ENCODE data around the gene PLA2G4A. TPM values are rescaled to one million over a fixed set of nuclear protein-coding genes. Genes with fewer than 3 reads are reported as not detected.

The PLA2G4A gene
- total RNA-seq, 1 experiment from 2014 or later = 2.0 TPM

DNA sequence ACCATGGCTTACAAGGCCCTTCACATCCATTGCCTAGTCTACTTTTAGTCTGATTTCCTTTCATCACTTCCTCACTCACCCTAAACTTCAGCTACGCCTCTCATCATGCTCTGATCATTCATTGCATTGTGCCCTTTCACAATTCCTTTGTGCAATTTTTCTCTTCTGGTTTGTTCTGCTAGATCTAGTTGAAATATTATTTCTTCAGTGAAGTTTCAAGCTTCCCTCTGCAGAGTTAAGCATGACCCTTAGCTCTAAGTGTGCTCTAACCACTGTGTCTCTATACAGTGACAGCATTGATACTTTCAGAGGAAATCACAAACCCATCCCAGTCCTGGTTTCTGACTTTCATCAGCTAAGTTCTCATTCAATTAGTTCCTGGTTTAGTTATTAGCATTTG, 166.1 kb downstream of the PLA2G4A start:
- CTCF ChIA-PET = no interaction called here
- TF ChIP-seq, protein P1, sequence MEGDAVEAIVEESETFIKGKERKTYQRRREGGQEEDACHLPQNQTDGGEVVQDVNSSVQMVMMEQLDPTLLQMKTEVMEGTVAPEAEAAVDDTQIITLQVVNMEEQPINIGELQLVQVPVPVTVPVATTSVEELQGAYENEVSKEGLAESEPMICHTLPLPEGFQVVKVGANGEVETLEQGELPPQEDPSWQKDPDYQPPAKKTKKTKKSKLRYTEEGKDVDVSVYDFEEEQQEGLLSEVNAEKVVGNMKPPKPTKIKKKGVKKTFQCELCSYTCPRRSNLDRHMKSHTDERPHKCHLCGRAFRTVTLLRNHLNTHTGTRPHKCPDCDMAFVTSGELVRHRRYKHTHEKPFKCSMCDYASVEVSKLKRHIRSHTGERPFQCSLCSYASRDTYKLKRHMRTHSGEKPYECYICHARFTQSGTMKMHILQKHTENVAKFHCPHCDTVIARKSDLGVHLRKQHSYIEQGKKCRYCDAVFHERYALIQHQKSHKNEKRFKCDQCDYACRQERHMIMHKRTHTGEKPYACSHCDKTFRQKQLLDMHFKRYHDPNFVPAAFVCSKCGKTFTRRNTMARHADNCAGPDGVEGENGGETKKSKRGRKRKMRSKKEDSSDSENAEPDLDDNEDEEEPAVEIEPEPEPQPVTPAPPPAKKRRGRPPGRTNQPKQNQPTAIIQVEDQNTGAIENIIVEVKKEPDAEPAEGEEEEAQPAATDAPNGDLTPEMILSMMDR (IDR thresholded peaks at IDR 0.05; ENCODE audit: insufficient read depth in 1 of 2, low read depth in 1 of 2, low read length in 1 of 2, severe bottlenecking in 1 of 2, unreplicated experiment in 1 of 2) = no peak
- BruUV-seq (replicated peaks) = no TSS peak

GRCh38 chr1:186996816-186997215, 168.1 kb downstream of the PLA2G4A start:
- Mint-ChIP-seq H3K27me3 (ENCODE audit: insufficient read depth, unreplicated experiment) (peaks cover 11% of the 10 kb centered on the region), H3K9me3 (ENCODE audit: unreplicated experiment) (no peaks in the 10 kb centered on the region), H3K36me3 (ENCODE audit: insufficient read depth, unreplicated experiment) (no peaks in the 10 kb centered on the region), H3K4me3 (ENCODE audit: unreplicated experiment) (no peak overlapping the region), H3K4me1 (ENCODE audit: low read depth, unreplicated experiment) (no peaks in the 10 kb centered on the region), H3K27ac (ENCODE audit: unreplicated experiment) (no peak overlapping the region)
- Histone ChIP-seq H3K36me3 (ENCODE audit: control insufficient read depth, insufficient read depth, low read length) (no peaks in the 10 kb centered on the region), H3K27me3 (replicated peaks; ENCODE audit: control insufficient read depth, insufficient read depth, low read length) (no peaks in the 10 kb centered on the region), H3K9me3 (no peaks in the 10 kb centered on the region), H3K4me1 (no peaks in the 10 kb centered on the region), H3K4me3 (ENCODE audit: low read depth, low read length) (no peak overlapping the region)
- no peak for DNase-seq
- CTCF ChIA-PET = no interaction called here
- intact Hi-C loops (cut with micrococcal nuclease; ENCODE audit: unreplicated experiment) = no loop called here
- POLR2A ChIA-PET = no interaction called here
- no TSS peak for BruUV-seq (replicated peaks)
- TF ChIP-seq, protein P1 (IDR thresholded peaks at IDR 0.05; ENCODE audit: insufficient read depth in 1 of 2, low read depth in 1 of 2, low read length in 1 of 2, severe bottlenecking in 1 of 2, unreplicated experiment in 1 of 2) = no peak

More for the DNA sequence above, 166.1 kb downstream of the PLA2G4A start:
- Histone ChIP-seq H3K36me3 (ENCODE audit: control insufficient read depth, insufficient read depth, low read length) (no peaks in the 10 kb centered on the region), H3K9me3 (no peaks in the 10 kb centered on the region), H3K27me3 (replicated peaks; ENCODE audit: control insufficient read depth, insufficient read depth, low read length) (no peaks in the 10 kb centered on the region), H3K4me3 (ENCODE audit: low read depth, low read length) (no peak overlapping the region), H3K4me1 (no peaks in the 10 kb centered on the region)
- intact Hi-C loops (cut with micrococcal nuclease; ENCODE audit: unreplicated experiment) = no loop called here
- Mint-ChIP-seq H3K9me3 (ENCODE audit: unreplicated experiment) (no peaks in the 10 kb centered on the region), H3K27ac (ENCODE audit: unreplicated experiment) (no peak overlapping the region), H3K4me3 (ENCODE audit: unreplicated experiment) (no peak overlapping the region), H3K4me1 (ENCODE audit: low read depth, unreplicated experiment) (no peaks in the 10 kb centered on the region), H3K36me3 (ENCODE audit: insufficient read depth, unreplicated experiment) (no peaks in the 10 kb centered on the region), H3K27me3 (ENCODE audit: insufficient read depth, unreplicated experiment) (peaks cover 6% of the 10 kb centered on the region)
- DNase-seq = no peak
- POLR2A ChIA-PET = no interaction called here

DNA sequence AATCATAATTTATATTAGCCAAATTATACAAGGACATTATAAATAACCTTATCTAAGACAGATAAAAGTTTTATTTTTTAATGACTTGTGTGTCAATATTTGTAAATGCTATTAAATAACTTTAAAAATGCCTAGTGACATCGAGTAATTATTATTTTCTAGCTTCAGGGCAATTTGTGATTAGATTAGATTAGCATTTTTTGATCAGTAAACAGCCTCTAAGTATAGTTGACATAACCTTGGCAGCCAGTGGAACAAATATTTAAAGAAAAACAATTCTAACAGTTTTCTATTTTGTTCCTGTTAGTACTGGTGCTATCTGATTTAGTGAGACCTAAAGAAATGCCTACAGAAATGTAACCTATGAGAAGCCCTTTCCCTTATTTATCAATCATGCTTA, 169.1 kb downstream of the PLA2G4A start:
- no peaks in the 10 kb centered on the region for H3K9me3 ChIP-seq
- H3K27me3 Mint-ChIP-seq (ENCODE audit: insufficient read depth, unreplicated experiment) = peaks cover 11% of the 10 kb centered on the region
- no peaks in the 10 kb centered on the region for H3K27me3 ChIP-seq (replicated peaks; ENCODE audit: control insufficient read depth, insufficient read depth, low read length)
- intact Hi-C loops (cut with micrococcal nuclease; ENCODE audit: unreplicated experiment) = no loop called here
- TF ChIP-seq, protein P1 (IDR thresholded peaks at IDR 0.05; ENCODE audit: insufficient read depth in 1 of 2, low read depth in 1 of 2, low read length in 1 of 2, severe bottlenecking in 1 of 2, unreplicated experiment in 1 of 2) = no peak
- H3K4me3 ChIP-seq (ENCODE audit: low read depth, low read length) = no peak overlapping the region
- no peaks in the 10 kb centered on the region for H3K4me1 Mint-ChIP-seq (ENCODE audit: low read depth, unreplicated experiment)
- no peaks in the 10 kb centered on the region for H3K9me3 Mint-ChIP-seq (ENCODE audit: unreplicated experiment)
- no peak for DNase-seq
- no TSS peak for BruUV-seq (replicated peaks)
- CTCF ChIA-PET = no interaction called here
- no peaks in the 10 kb centered on the region for H3K4me1 ChIP-seq
- H3K36me3 ChIP-seq (ENCODE audit: control insufficient read depth, insufficient read depth, low read length) = no peaks in the 10 kb centered on the region
- H3K27ac Mint-ChIP-seq (ENCODE audit: unreplicated experiment) = no peak overlapping the region
- no peak overlapping the region for H3K4me3 Mint-ChIP-seq (ENCODE audit: unreplicated experiment)
- POLR2A ChIA-PET = no interaction called here
- no peaks in the 10 kb centered on the region for H3K36me3 Mint-ChIP-seq (ENCODE audit: insufficient read depth, unreplicated experiment)
